GM06990 (cell line): ENCODE measurements around the gene SMIM12.
"Not testable (repeated sequence)": the region's sequence is repeated elsewhere in the genome, so short reads cannot be mapped to it uniquely, and the experiment has no call there.

ENCODE experiments used
- DNase-seq: peaks from one replicate; pipeline ENCODE4 v3.0.0-alpha.2; 2011; ENCODE audit not compliant: insufficient read length; ENCODE audit errors: extremely low read depth
- H3K27me3 ChIP-seq: replicated peaks from 2 replicates; pipeline ENCODE4 v1.6.0; 2011; ENCODE audit warnings: low read length; ENCODE audit not compliant: control insufficient read depth, insufficient read depth
- H3K36me3 ChIP-seq: 2 replicates; pipeline ENCODE4 v1.5.1; 2011; ENCODE audit warnings: low read length; ENCODE audit not compliant: control insufficient read depth, insufficient read depth
- H3K4me3 ChIP-seq: replicated peaks from 2 replicates; pipeline ENCODE4 v1.5.1; 2011; ENCODE audit warnings: low read depth, mild to moderate bottlenecking, control low read depth, low read length
- TF ChIP-seq, protein P1 (sequence below): IDR thresholded peaks from 2 replicates; pipeline ENCODE4 v1.5.1; 2011; ENCODE audit warnings: low read length, control low read depth, mild to moderate bottlenecking, inconsistent platforms; ENCODE audit not compliant: insufficient read depth, poor library complexity, severe bottlenecking

SMIM12 gene

DNA sequence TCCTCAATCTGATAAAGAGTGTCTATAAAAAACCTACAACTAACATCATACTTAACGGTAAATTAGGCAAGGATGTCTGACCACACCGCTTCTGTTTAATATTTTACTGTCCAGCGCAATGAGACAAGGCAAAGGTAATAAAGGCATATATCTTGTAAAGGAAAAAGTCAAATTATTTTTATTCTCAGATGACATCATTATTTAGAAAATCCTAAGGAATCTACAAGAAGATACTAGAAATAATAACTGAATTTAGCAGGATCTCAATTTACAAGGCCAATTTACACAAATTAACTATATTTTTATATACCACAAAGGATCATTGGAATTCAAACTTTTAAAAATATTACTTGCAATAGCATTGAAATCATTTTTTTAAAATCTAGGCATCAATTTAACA is 37.3 kb downstream of the SMIM12 start:
- DNase-seq = no peak

DNA sequence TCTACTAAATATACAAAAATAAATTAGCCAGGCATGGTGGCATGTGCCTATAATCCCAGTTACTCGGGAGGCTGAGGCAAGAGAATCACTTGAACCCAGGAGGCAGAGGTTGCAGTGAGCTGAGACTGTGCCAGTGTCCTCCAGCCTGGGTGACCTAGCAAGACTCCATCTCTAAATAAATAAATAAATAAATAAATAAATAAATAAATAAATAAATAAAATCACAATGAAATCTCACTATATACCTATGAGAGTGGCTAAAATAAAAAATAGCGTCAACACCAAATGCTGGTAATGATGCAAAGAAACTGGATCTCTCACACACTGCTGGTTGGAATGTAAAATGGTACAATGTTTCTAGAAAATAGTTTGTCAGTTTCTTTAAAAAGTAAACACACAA is 40.7 kb downstream of the SMIM12 start:
- not testable (repeated sequence) for H3K27me3 ChIP-seq, H3K4me3 ChIP-seq, H3K36me3 ChIP-seq, DNase-seq

More for the DNA sequence above, 37.3 kb downstream of the SMIM12 start:
- Histone ChIP-seq H3K27me3 (no peaks in the 10 kb centered on the region), H3K4me3 (no peak overlapping the region), H3K36me3 (no peaks in the 10 kb centered on the region)
- TF ChIP-seq, protein P1, sequence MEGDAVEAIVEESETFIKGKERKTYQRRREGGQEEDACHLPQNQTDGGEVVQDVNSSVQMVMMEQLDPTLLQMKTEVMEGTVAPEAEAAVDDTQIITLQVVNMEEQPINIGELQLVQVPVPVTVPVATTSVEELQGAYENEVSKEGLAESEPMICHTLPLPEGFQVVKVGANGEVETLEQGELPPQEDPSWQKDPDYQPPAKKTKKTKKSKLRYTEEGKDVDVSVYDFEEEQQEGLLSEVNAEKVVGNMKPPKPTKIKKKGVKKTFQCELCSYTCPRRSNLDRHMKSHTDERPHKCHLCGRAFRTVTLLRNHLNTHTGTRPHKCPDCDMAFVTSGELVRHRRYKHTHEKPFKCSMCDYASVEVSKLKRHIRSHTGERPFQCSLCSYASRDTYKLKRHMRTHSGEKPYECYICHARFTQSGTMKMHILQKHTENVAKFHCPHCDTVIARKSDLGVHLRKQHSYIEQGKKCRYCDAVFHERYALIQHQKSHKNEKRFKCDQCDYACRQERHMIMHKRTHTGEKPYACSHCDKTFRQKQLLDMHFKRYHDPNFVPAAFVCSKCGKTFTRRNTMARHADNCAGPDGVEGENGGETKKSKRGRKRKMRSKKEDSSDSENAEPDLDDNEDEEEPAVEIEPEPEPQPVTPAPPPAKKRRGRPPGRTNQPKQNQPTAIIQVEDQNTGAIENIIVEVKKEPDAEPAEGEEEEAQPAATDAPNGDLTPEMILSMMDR = no peak

DNA sequence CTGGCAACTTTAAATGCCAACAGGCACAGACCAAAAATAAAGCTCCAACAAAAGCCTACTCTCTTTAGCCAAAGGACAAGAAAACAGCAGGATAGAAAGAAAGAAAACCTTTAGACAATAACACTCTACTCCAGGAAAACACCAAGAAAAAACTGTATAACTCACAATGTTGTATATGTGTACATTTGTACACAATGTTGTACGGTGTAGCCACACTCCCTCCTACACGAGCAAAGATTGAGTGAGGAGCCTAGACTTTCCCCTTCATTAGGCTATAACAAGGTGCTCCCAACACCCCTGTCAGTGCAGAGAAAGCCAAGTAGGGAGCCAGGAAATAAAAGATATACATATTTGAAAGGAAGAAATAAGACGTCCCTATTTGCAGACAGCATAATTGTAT is 42.8 kb downstream of the SMIM12 start:
- Histone ChIP-seq H3K36me3 (no peaks in the 10 kb centered on the region), H3K27me3 (no peaks in the 10 kb centered on the region), H3K4me3 (no peak overlapping the region)
- no peak for DNase-seq
- TF ChIP-seq, protein P1 = no peak

DNA sequence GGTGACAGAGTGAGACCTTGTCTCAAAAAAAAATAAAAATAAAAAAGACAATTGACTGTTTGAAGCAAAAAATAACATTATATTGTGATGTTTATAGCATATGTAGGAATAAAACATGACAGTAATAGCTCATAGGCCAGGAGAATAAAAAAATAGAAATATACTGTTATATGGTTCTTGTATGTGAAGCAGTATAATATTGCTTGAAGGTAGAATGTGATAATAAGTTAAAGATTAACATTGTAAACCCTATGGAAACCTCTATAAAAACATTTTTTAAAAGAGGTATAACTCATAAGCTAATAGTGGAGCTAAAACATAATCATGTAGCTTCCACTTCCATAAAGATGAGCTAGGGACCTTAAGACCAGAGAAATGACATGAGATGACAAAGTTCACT is 43.2 kb downstream of the SMIM12 start:
- Histone ChIP-seq H3K27me3 (no peaks in the 10 kb centered on the region), H3K36me3 (no peaks in the 10 kb centered on the region), H3K4me3 (no peak overlapping the region)
- TF ChIP-seq, protein P1 = no peak
- no peak for DNase-seq

DNA sequence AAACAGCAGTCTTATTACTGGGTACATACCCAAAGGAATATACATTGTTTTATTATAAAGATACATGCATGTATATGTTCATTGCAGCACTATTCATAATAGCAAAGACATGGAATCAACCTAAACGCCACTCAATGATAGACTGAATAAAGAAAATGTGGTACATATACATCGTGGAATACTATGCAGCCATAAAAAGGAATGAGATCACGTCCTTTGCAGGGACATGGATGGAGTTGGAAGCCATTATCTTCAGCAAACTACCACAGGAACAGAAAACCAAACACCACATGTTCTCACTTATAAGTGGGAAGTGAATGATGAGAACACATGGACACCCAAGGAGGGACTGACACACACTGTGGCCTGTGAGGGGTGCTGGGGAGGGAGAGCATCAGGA is 48.8 kb downstream of the SMIM12 start:
- H3K4me3 ChIP-seq, DNase-seq, H3K36me3 ChIP-seq, H3K27me3 ChIP-seq: not testable (repeated sequence)

DNA sequence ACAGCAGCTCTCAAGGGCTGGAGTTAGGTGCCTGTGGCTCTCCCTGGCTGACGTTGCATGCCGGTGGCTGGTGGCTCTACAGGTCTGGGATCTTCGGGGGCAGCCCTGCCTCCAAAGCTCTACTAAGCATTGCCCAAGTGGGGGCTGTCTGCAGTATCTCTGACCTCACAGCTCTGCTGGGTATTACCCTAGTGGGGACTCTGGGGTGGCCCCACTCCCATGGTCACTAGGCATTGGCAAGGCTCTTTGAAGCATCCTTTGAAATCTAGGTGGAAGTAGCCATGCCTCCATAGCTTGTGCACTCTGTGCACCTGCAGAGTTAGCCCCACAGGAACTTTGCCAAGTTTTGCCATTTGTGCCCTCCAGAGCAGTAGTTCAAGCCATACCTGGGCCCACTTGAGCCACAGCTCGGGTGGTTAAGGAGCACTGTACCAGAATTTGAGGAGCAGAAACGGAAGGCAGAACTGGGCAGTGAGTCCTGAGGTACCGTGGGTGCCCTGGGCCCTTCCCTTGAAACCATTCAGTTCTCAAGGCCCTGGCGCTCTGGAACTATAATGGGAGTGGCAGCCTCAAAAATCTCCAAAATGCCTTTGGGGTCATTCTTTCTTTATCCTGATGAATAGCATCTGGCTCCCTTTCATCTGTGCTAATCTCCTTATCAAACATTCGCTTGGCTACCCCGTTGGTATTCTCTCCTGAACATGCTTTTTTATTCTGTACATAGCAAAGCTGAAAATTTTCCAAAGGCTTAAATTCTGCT is 51.3 kb downstream of the SMIM12 start:
- no peaks in the 10 kb centered on the region for H3K36me3 ChIP-seq
- no peak overlapping the region for H3K4me3 ChIP-seq
- TF ChIP-seq, protein P1 = no peak
- H3K27me3 ChIP-seq = no peaks in the 10 kb centered on the region; the same call in none of the 2 replicates
- DNase-seq = no peak

DNA sequence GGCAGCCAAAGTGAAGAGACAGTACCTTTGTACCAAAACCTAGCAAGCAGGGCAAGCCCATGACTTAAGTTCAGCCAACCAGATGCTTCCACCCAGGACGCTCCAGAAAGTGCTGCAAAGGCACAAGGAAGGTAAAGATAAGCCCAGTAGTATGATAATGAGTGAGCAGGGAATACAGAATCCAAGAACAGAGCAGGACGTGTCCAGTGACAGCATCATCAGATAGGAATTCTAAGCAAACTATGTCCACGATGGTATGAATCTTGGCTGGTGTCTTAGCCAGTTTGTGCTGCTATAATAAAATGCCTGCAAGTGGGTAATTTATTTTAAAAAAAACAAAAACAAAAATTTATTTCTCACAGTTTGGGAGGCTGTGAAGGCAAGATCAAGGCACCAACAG is 53.2 kb downstream of the SMIM12 start:
- DNase-seq = no peak
- Histone ChIP-seq H3K36me3 (no peaks in the 10 kb centered on the region), H3K4me3 (no peak overlapping the region), H3K27me3 (no peaks in the 10 kb centered on the region; the same call in none of the 2 replicates)
- TF ChIP-seq, protein P1 = no peak
